GM19193 (cell line): ENCODE measurements around the gene VANGL2.

Experiments used
- POLR2A ChIP-seq: IDR thresholded peaks from 4 replicates; pipeline ENCODE4 v1.6.1; 2011; ENCODE audit not compliant: insufficient read depth, insufficient read length; ENCODE audit errors: extremely low read depth

VANGL2 gene

GRCh38 chr1:160427625-160428024, 27.3 kb downstream of the VANGL2 start:
- no peak for TF ChIP-seq POLR2A

GRCh38 chr1:160428053-160428452, 27.7 kb downstream of the VANGL2 start:
- TF ChIP-seq POLR2A = no peak

GRCh38 chr1:160428655-160429054, 28.3 kb downstream of the VANGL2 start:
- no peak for TF ChIP-seq POLR2A

- TF ChIP-seq POLR2A = no peak
Observed at GRCh38 chr1:160429125-160429561, 28.8 kb downstream of the VANGL2 start.

GRCh38 chr1:160429702-160430535, 29.6 kb downstream of the VANGL2 start:
- no peak for TF ChIP-seq POLR2A

GRCh38 chr1:160431006-160431405, 30.6 kb downstream of the VANGL2 start:
- no peak for TF ChIP-seq POLR2A

- no peak for TF ChIP-seq POLR2A
Observed at GRCh38 chr1:160431571-160431970, 31.2 kb downstream of the VANGL2 start.

- TF ChIP-seq POLR2A = no peak
Observed at GRCh38 chr1:160432371-160432786, 32.0 kb downstream of the VANGL2 start.

GRCh38 chr1:160436966-160437365, 36.6 kb downstream of the VANGL2 start:
- no peak for TF ChIP-seq POLR2A

GRCh38 chr1:160437432-160438316, 37.3 kb downstream of the VANGL2 start:
- TF ChIP-seq POLR2A = no peak

- TF ChIP-seq POLR2A = no peak
Observed at GRCh38 chr1:160438317-160438918, 38.1 kb downstream of the VANGL2 start.

- TF ChIP-seq POLR2A = no peak
Observed at GRCh38 chr1:160438935-160439334, 38.6 kb downstream of the VANGL2 start.

- no peak for TF ChIP-seq POLR2A
Observed at GRCh38 chr1:160439718-160440117, 39.4 kb downstream of the VANGL2 start.

GRCh38 chr1:160446945-160447600, 46.7 kb downstream of the VANGL2 start:
- TF ChIP-seq POLR2A = no peak

GRCh38 chr1:160449494-160449893, 49.1 kb downstream of the VANGL2 start:
- TF ChIP-seq POLR2A = no peak
